Peyer's patch (tissue), 4 donors: Measurements from ENCODE around the gene SLC39A8.

ENCODE experiments used
- CTCF ChIP-seq, 6 experiments: fragments of 450-650 bp in 4 of 6; fragments of 200-600 bp in 2 of 6; sonication (generic) in 1 of 6; IDR thresholded peaks; one replicate each; pipeline ENCODE4 v1.5.1; 2017 to 2019; ENCODE audit warnings: antibody characterized with exemption in 6 of 6, mild to moderate bottlenecking in 3 of 6, moderate library complexity in 1 of 6
- POLR2A ChIP-seq, 2 donors: fragments of 450-650 bp; IDR thresholded peaks; one replicate each; pipeline ENCODE4 v1.5.1; 2017; ENCODE audit warnings: antibody characterized with exemption in 2 of 2, mild to moderate bottlenecking in 2 of 2, moderate library complexity in 2 of 2

GRCh38 chr4:102318526-102318925 lies 26.8 kb downstream of the SLC39A8 start:
- no peak for TF ChIP-seq CTCF (IDR thresholded peaks at IDR 0.05)
- TF ChIP-seq POLR2A (IDR thresholded peaks at IDR 0.05) = no peak
